Spleen (tissue), 11 donors: Measurements from ENCODE around the gene UBALD2. TPM values are rescaled to one million over a fixed set of nuclear protein-coding genes. Genes with fewer than 3 reads are reported as not detected.

Experiments
- DNase-seq: peaks from one replicate; pipeline ENCODE4 v3.0.0-alpha.2; 2020
- H3K27ac ChIP-seq, 8 donors: fragments of 200-600 bp; sonication (generic) in 7 of 8; 1 replicate in 4 of 8; 2 replicates in 4 of 8; pipeline versions ENCODE4 v1.5.0 to v1.8.0; 2016 to 2021; ENCODE audit warnings: inconsistent platforms in 4 of 8, mild to moderate bottlenecking in 4 of 8, moderate library complexity in 1 of 8
- H3K27me3 ChIP-seq, 7 donors: fragments of 200-600 bp; sonication (generic) in 6 of 7; replicated peaks in 1 of 7; 1 replicate in 4 of 7; 2 replicates in 3 of 7; pipeline versions ENCODE4 v1.5.0 to v1.8.0; 2016 to 2021; ENCODE audit warnings: inconsistent platforms in 3 of 7, mild to moderate bottlenecking in 1 of 7
- H3K36me3 ChIP-seq, 6 donors: fragments of 200-600 bp; sonication (generic) in 5 of 6; 1 replicate in 4 of 6; 2 replicates in 2 of 6; pipeline versions ENCODE4 v1.5.0 to v1.8.0; 2016 to 2021; ENCODE audit warnings: inconsistent platforms in 2 of 6
- H3K4me1 ChIP-seq, 6 donors: fragments of 200-600 bp; sonication (generic) in 5 of 6; 1 replicate in 3 of 6; 2 replicates in 3 of 6; pipeline versions ENCODE4 v1.5.0 to v1.8.0; 2016 to 2021; ENCODE audit warnings: inconsistent platforms in 3 of 6
- H3K4me3 ChIP-seq, 8 donors: fragments of 200-600 bp; sonication (generic) in 7 of 8; 1 replicate in 4 of 8; 2 replicates in 4 of 8; pipeline versions ENCODE4 v1.5.0 to v1.8.0; 2016 to 2021; ENCODE audit warnings: inconsistent platforms in 4 of 8, mild to moderate bottlenecking in 4 of 8, moderate library complexity in 2 of 8
- H3K9me3 ChIP-seq, 8 donors: fragments of 200-600 bp; sonication (generic) in 7 of 8; 1 replicate in 4 of 8; 2 replicates in 4 of 8; pipeline versions ENCODE4 v1.5.0 to v1.8.0; 2016 to 2021; ENCODE audit warnings: inconsistent platforms in 4 of 8
- POLR2A ChIP-seq, 3 donors: fragments of 450-650 bp; IDR thresholded peaks; one replicate each; pipeline ENCODE4 v1.5.1; 2017; ENCODE audit warnings: antibody characterized with exemption in 3 of 3, mild to moderate bottlenecking in 1 of 3
- POLR2AphosphoS5 ChIP-seq, 3 donors: sonication (generic); formaldehyde crosslinking; IDR thresholded peaks; one replicate each; pipeline ENCODE4 v1.5.1; 2017; ENCODE audit warnings: antibody characterized with exemption in 3 of 3
- WGBS, 5 donors: extraction: QIAGEN DNeasy Blood & Tissue Kit in 3 of 5; methylation state at CpG; one replicate each; pipeline versions ENCODE4 v1.1.5 to v1.1.7; 2013 to 2018; 5-methylcytosine and 5-hydroxymethylcytosine counted together
- intact Hi-C: fragments of 100-400 bp; cut with DNase I; formaldehyde crosslinking; loops from one replicate; pipeline ENCODE4 v1.15.0; 2023; ENCODE audit warnings: low total_unique reads
- polyA plus RNA-seq, 3 donors: library from polyadenylated mRNA; stranded (reverse); fragments of 200-250 nt; gene quantifications; one replicate each; pipeline ENCODE4 v1.2.1, GENCODE V29; 2013
- total RNA-seq, 7 donors: library from RNA; depleted of rRNA in 3 of 7; stranded (reverse); fragments of >200 nt in 3 of 7; fragmentation: NEBNext Ultra II Directional in 4 of 7; extraction: Animal tissue kit (Norgen Biotek cat#: 25700) in 4 of 7; gene quantifications; one replicate each; pipeline versions ENCODE4 v1.1.0 to v1.2.1, GENCODE V29; 2016 to 2021
- TF ChIP-seq, protein P1 (sequence below), 11 experiments: fragments of 200-600 bp in 7 of 11; fragments of 450-650 bp in 4 of 11; sonication (generic) in 4 of 11; IDR thresholded peaks in 8 of 11; conservative IDR thresholded peaks in 3 of 11; 1 replicate in 7 of 11; 2 replicates in 4 of 11; pipeline versions ENCODE4 v1.4.0 to v1.8.0; 2016 to 2021; ENCODE audit warnings: antibody characterized with exemption in 11 of 11, inconsistent platforms in 4 of 11, mild to moderate bottlenecking in 1 of 11
- donor health status: healthy with polysubstance abuse.
- donor health status: DM: no; HTN: no; CAD: no; lungs with moderate emphysema.
- donor health status: DM: no; HTN: no; CAD: no.
- donor health status: Bipolar disorder and iron deficiency.
- donor health status: healthy.
- donor health status: DM: no; HTN: no; CAD: no.
- donor health status: DM: yes; HTN: yes; CAD: no.

The UBALD2 gene
- total and polyA plus RNA-seq, 10 donors: 28.9 to 91.3 (median 49.2) TPM

DNA sequence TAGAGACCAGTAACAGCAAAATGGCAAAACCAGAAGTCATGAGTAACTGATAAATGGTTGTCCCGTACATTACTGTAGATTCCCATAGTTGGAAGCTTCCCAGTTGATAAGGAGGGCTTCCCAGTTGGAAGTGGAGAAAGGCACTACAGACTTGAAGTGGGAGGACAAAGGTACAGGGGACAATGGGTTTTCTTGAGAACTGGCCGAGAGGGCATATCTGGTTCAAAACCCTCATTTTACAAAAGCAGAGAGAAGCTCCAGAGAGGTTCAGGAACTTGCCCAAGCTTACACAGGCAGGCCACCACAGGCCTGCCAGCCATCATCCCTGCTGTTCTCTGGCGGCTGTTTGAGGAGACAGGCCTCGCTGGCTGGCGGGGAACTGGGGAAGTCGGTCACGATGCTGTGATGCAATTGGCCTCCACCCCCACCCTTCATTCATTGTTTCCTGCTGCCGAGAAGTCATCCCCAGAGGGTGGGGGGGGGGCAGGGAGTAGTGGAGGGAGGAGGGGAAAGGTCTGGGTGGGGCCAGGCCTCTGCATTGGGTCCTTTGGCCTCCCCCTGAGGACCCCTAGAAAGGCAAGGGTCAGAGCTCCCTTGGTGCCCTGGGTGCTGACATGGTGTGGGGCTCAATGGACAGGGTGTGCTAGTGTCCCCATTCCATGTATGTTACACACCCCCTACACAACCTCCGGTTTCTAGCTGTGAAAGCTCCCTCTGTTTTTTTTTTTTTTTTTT, 3.0 kb downstream of the UBALD2 start:
- Histone ChIP-seq H3K4me1 (peaks cover 74 to 87% (median 83%) of the 10 kb centered on the region in 6 donors), H3K9me3 (no peaks in the 10 kb centered on the region), H3K4me3 (peak overlapping the region in 7 of 8 donors; percentile 11 to 99 (median 95)), H3K36me3 (peaks cover 0 to 49% (median 15%) of the 10 kb centered on the region in 6 donors), H3K27ac (peak overlapping the region; percentile 87 to 99 (median 98)), H3K27me3 (no peaks in the 10 kb centered on the region)
- TF ChIP-seq POLR2AphosphoS5 (IDR thresholded peaks at IDR 0.05) (peak; percentile 91 to 94 (median 92)), POLR2A (IDR thresholded peaks at IDR 0.05) (peak in 1 of 3 donors; percentile 4)
- TF ChIP-seq, protein P1, sequence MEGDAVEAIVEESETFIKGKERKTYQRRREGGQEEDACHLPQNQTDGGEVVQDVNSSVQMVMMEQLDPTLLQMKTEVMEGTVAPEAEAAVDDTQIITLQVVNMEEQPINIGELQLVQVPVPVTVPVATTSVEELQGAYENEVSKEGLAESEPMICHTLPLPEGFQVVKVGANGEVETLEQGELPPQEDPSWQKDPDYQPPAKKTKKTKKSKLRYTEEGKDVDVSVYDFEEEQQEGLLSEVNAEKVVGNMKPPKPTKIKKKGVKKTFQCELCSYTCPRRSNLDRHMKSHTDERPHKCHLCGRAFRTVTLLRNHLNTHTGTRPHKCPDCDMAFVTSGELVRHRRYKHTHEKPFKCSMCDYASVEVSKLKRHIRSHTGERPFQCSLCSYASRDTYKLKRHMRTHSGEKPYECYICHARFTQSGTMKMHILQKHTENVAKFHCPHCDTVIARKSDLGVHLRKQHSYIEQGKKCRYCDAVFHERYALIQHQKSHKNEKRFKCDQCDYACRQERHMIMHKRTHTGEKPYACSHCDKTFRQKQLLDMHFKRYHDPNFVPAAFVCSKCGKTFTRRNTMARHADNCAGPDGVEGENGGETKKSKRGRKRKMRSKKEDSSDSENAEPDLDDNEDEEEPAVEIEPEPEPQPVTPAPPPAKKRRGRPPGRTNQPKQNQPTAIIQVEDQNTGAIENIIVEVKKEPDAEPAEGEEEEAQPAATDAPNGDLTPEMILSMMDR (IDR thresholded peaks at IDR 0.05 in 8 of 11, conservative IDR thresholded peaks at IDR 0.05 in 3 of 11): peak in 1 of 11 experiments; percentile 15
- DNase-seq: peak; percentile 95
- 10 to 25% (median 16%) methylated on average over 3 to 9 of the region's 9 CpGs for WGBS, 5 donors
- intact Hi-C loops: no loop called here

DNA sequence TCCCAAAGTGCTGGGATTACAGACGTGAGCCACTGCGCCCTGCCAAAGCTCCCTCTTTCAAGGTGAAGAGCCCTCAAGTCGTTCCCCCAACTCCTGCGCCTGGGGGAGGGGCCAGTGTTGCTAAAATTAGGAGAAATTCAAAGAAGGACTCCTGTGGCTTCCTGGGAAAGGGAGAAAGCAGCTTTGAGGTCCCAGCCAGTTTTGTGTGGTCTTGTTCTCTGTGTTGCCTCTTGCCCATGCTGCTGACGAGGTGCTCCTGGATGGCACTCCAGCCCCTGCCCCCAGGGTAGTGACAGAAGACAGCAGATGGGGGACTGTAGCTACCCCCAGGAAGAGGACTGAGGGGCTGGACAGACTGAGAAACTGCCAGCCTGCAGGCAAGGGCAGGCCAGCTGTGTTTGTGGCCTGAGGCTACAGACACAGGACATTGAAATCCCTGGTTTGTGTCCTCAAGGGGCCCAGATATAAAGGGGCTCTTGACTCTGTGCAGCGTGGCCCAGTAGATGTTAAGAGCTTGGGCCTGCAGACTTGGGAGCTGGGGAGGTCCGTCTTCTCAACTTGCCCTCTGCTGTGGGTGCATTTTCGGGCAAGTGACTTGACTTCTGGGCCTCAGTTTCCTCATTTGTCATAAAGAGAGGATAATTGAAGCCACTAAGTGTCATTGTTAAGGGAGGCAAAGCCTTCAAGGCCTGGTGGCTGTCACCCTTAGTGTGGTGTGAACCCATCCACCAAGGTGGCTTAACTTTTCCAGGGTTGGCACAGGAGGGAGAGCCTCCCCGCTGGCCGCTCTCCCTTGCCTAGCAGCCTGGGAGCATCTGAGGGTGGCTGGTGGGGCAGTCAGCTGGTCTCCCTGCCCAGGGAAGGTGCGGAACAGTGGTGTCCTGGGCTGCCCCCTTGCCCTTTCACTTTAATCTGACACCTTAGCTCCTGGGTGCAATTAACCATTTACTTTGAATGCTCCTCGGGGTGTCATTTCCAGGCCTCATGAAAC, 4.1 kb downstream of the UBALD2 start:
- Histone ChIP-seq H3K27ac (peak overlapping the region; percentile 87 to 99 (median 98)), H3K27me3 (no peaks in the 10 kb centered on the region), H3K4me1 (peaks cover 73 to 87% (median 84%) of the 10 kb centered on the region in 6 donors), H3K9me3 (no peaks in the 10 kb centered on the region), H3K36me3 (peaks cover 0 to 49% (median 15%) of the 10 kb centered on the region in 6 donors), H3K4me3 (peak overlapping the region in 4 of 8 donors; percentile 93 to 99 (median 96))
- 71 to 76% (median 72%) methylated on average over 11 to 12 of the region's 12 CpGs for WGBS, 5 donors
- DNase-seq: no peak
- intact Hi-C loops: no loop called here
- TF ChIP-seq POLR2AphosphoS5 (IDR thresholded peaks at IDR 0.05) (peak in 2 of 3 donors; percentile 6 to 70), POLR2A (IDR thresholded peaks at IDR 0.05) (no peak)

DNA sequence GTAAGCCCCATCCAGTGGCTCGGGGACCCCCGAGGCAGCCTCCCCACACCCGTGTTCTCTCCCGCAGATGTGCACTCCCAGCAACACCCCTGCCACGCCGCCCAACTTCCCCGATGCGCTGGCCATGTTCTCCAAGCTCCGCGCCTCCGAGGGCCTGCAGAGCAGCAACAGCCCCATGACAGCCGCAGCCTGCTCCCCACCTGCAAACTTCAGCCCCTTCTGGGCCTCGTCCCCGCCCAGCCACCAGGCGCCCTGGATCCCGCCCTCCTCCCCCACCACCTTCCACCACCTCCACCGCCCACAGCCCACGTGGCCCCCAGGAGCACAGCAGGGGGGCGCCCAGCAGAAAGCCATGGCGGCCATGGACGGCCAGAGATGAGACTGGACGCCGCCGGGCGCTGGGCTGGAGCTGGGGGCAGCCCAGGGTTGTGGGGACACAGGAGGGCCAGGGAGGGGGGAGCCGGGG, 5.0 kb downstream of the UBALD2 start:
- peak; percentile 86 for DNase-seq
- H3K4me1 ChIP-seq: peaks cover 70 to 90% (median 85%) of the 10 kb centered on the region in 6 donors
- H3K27ac ChIP-seq: peak overlapping the region in 7 of 8 donors; percentile 89 to 99 (median 99)
- 67 to 83% (median 75%) methylated on average over 20 to 26 of the region's 26 CpGs for WGBS, 5 donors
- no peaks in the 10 kb centered on the region for H3K9me3 ChIP-seq
- intact Hi-C loops: no loop called here
- H3K36me3 ChIP-seq: peaks cover 0 to 49% (median 15%) of the 10 kb centered on the region in 6 donors
- TF ChIP-seq, protein P1 (IDR thresholded peaks at IDR 0.05 in 8 of 11, conservative IDR thresholded peaks at IDR 0.05 in 3 of 11): no peak
- TF ChIP-seq POLR2AphosphoS5 (IDR thresholded peaks at IDR 0.05) (peak; percentile 28 to 79 (median 36)), POLR2A (IDR thresholded peaks at IDR 0.05) (no peak)
- H3K27me3 ChIP-seq: no peaks in the 10 kb centered on the region
- peak overlapping the region in 1 of 8 donors; percentile 99 for H3K4me3 ChIP-seq
